Nephron (organoid): ENCODE measurements around the gene ACBD4.

ENCODE experiments used
- H3K27ac Mint-ChIP-seq, 3 experiments: 2 replicates each; pipeline ENCODE4 v1.8.0; 2020; ENCODE audit warnings: mixed read lengths in 3 of 3, mild to moderate bottlenecking in 2 of 3, moderate library complexity in 1 of 3
- H3K27me3 Mint-ChIP-seq: 2 replicates; pipeline ENCODE4 v1.8.0; 2021; ENCODE audit warnings: low read depth, mild to moderate bottlenecking, moderate library complexity, mixed read lengths
- H3K36me3 Mint-ChIP-seq: 2 replicates; pipeline ENCODE4 v1.8.0; 2020; ENCODE audit warnings: low read depth, mixed read lengths
- H3K4me1 Mint-ChIP-seq: 2 replicates; pipeline ENCODE4 v1.8.0; 2020; ENCODE audit warnings: mixed read lengths
- H3K4me3 Mint-ChIP-seq, 3 experiments: 2 replicates each; pipeline ENCODE4 v1.8.0; 2020; ENCODE audit warnings: mild to moderate bottlenecking in 3 of 3, mixed read lengths in 3 of 3, moderate library complexity in 2 of 3
- H3K9me3 Mint-ChIP-seq: 2 replicates; pipeline ENCODE4 v1.8.0; 2020; ENCODE audit warnings: mixed read lengths
- TF ChIP-seq, protein P1 (sequence below), 3 experiments: fragments of 200-600 bp; sonication (generic); IDR thresholded peaks; one replicate each; pipeline ENCODE4 v1.5.0; 2021; ENCODE audit warnings: antibody characterized with exemption in 3 of 3; ENCODE audit not compliant: unreplicated experiment in 3 of 3

Gene ACBD4

DNA sequence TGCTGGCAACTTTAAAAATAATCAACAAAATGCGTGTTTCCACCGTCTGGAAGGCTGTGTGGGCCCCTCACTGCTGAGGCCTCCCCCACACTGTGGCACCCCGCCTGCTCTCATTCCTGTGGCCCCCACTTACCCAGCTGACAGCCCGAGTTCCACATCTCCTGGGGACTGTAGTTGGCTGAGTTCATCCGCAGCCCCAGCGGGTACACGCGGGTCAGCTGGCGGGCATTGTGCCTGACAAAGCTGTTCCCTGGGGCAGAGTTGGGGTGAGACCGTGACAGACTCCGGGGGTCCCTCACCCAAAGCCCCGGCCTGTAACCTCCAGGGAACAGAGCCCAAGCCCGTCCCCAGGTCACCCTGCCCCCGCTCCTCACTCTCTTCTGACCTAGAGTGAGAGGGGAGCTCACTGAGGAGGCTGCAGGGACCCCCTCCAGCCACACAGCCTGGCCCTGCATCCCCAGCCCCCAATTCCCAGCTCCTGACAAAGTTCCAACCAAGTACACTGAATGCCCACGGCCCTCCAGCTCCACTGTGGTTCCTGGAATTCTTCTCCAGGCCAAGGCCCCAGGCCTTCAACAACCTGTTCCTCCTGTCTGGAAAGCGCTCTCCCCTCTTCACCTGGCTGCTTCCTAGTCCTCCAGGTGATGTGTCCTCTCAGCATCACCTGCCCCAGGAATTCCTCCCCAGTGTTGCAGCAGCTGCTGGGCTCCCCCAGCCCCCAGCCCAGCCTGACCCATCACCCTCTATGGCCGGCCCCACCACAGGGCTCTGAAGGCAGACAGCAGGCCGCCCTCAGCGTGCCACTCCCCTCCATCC lies 21.2 kb upstream of the ACBD4 start:
- H3K4me1 Mint-ChIP-seq: no peaks in the 10 kb centered on the region
- H3K4me3 Mint-ChIP-seq: no peak overlapping the region
- H3K27me3 Mint-ChIP-seq: no peaks in the 10 kb centered on the region
- no peaks in the 10 kb centered on the region for H3K9me3 Mint-ChIP-seq
- peaks cover 7% of the 10 kb centered on the region for H3K36me3 Mint-ChIP-seq
- TF ChIP-seq, protein P1, sequence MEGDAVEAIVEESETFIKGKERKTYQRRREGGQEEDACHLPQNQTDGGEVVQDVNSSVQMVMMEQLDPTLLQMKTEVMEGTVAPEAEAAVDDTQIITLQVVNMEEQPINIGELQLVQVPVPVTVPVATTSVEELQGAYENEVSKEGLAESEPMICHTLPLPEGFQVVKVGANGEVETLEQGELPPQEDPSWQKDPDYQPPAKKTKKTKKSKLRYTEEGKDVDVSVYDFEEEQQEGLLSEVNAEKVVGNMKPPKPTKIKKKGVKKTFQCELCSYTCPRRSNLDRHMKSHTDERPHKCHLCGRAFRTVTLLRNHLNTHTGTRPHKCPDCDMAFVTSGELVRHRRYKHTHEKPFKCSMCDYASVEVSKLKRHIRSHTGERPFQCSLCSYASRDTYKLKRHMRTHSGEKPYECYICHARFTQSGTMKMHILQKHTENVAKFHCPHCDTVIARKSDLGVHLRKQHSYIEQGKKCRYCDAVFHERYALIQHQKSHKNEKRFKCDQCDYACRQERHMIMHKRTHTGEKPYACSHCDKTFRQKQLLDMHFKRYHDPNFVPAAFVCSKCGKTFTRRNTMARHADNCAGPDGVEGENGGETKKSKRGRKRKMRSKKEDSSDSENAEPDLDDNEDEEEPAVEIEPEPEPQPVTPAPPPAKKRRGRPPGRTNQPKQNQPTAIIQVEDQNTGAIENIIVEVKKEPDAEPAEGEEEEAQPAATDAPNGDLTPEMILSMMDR (IDR thresholded peaks at IDR 0.05; ENCODE audit: unreplicated experiment in 3 of 3): no peak
- H3K27ac Mint-ChIP-seq: peak overlapping the region in 1 of 3 experiments; percentile 72

DNA sequence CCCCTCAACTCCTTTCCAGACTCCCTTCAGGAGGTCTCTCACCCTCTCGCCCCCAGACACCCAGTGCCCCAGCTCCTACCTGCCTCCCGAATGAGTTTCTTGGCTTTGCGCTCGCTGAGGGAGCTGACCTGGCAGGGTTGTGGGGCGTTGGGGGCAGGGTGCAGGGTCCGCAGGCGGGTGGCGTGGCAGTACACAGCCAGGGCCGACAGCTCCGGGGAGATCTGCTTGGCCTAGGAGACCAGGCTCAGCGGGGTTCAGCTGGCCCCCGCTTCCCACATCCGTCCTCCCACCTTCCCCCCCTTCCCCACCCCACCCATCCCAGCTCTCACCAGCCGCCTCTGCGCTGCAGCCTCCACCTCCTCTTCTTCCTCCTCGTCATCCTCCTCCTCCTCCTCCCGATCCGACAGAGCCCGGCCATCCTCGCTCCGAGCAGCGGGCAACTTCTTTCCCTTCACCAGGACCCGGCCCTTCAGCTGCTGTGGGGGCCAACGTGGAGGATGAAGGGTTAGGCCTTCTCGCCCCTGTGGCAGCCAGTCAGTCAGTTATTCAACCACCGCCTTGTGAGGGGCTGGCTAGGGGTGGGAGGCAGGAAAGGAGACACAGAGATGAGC lies 20.4 kb upstream of the ACBD4 start:
- peaks cover 5% of the 10 kb centered on the region for H3K36me3 Mint-ChIP-seq
- TF ChIP-seq, protein P1 (IDR thresholded peaks at IDR 0.05; ENCODE audit: unreplicated experiment in 3 of 3): no peak
- no peak overlapping the region for H3K4me3 Mint-ChIP-seq
- H3K27me3 Mint-ChIP-seq: no peaks in the 10 kb centered on the region
- no peaks in the 10 kb centered on the region for H3K9me3 Mint-ChIP-seq
- H3K27ac Mint-ChIP-seq: peak overlapping the region in 1 of 3 experiments; percentile 22
- no peaks in the 10 kb centered on the region for H3K4me1 Mint-ChIP-seq

DNA sequence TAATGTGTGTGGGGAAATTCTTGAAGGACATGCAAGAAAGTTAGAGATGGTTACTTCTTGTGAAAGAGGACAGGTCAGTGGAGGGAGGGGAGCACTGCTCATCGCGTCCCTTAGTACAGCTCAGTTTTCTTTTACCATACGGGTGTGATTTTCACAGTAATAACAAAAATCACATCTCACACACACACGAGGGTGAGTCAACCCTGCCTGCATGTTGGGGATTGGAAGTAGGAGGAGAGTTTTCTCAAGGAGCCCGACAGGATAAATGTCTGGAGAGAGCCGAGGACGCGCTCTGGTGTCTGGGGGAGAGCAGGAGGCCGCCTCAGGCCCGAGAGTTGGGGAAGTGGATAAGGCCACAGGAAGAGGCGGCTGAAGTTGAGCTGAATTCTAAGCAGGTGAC lies 19.6 kb upstream of the ACBD4 start:
- H3K27me3 Mint-ChIP-seq: no peaks in the 10 kb centered on the region
- H3K27ac Mint-ChIP-seq: peak overlapping the region in 1 of 3 experiments; percentile 43
- H3K36me3 Mint-ChIP-seq: peaks cover 5% of the 10 kb centered on the region
- no peaks in the 10 kb centered on the region for H3K9me3 Mint-ChIP-seq
- no peaks in the 10 kb centered on the region for H3K4me1 Mint-ChIP-seq
- H3K4me3 Mint-ChIP-seq: no peak overlapping the region
- TF ChIP-seq, protein P1 (IDR thresholded peaks at IDR 0.05; ENCODE audit: unreplicated experiment in 3 of 3): no peak

DNA sequence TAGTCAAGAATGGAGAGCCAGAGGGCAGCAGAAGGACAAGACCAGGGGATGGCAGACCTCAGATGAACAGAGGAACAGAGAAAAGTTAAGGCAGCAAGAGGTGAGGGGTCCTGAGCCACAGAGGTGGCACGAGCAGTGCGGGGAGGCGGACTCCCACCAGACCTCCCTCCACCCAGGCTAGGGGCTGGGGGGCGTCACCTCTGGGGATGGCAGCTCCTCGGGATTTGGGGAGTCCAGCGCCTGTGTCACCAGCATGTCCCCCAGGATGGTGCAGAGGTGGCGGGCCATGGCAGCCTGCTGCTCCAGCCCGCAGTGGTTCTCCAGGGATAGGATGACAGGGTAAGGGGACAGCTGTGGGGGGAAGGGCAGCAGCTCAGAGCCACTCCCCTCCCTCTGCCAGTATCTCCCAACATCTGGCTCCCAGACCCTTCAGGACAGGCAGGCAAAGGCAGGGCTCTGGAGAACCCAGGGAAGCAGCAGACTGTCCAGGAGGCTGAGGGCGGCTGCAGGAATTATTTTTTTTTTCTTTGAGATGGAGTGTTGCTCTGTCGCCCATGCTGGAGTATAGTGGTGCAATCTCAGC lies 19.0 kb upstream of the ACBD4 start:
- TF ChIP-seq, protein P1 (IDR thresholded peaks at IDR 0.05; ENCODE audit: unreplicated experiment in 3 of 3): no peak
- H3K36me3 Mint-ChIP-seq: peaks cover 5% of the 10 kb centered on the region
- H3K27me3 Mint-ChIP-seq: no peaks in the 10 kb centered on the region
- H3K4me3 Mint-ChIP-seq: no peak overlapping the region
- H3K27ac Mint-ChIP-seq: peak overlapping the region in 1 of 3 experiments; percentile 43
- H3K4me1 Mint-ChIP-seq: no peaks in the 10 kb centered on the region
- no peaks in the 10 kb centered on the region for H3K9me3 Mint-ChIP-seq

DNA sequence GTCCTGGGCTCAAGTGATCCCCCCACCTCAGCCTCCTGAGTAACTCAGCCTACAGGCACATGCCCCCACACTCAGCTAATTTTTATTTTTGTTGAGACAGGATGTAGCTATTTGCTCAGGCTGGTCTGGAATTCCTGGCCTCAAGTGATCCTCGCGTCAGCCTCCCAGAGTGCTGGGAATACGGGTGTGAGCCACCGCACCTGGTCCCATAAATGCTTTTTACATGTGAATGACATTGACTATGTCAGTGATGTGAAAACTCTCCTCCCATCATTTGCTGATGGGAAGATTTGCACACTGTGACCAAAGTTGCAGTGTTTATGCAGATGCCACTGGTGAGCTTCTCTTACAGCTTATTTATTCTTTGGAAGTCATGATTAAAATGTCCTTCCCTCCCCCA lies 18.2 kb upstream of the ACBD4 start:
- H3K9me3 Mint-ChIP-seq: no peaks in the 10 kb centered on the region
- no peak overlapping the region for H3K27ac Mint-ChIP-seq
- TF ChIP-seq, protein P1 (IDR thresholded peaks at IDR 0.05; ENCODE audit: unreplicated experiment in 3 of 3): no peak
- H3K27me3 Mint-ChIP-seq: no peaks in the 10 kb centered on the region
- H3K36me3 Mint-ChIP-seq: peaks cover 5% of the 10 kb centered on the region
- H3K4me3 Mint-ChIP-seq: no peak overlapping the region
- H3K4me1 Mint-ChIP-seq: no peaks in the 10 kb centered on the region
